GM18507 (cell line): ENCODE measurements around the gene CFL2.
"Not testable (repeated sequence)": the region's sequence is repeated elsewhere in the genome, so short reads cannot be mapped to it uniquely, and the experiment has no call there.

Experiments
- DNase-seq: peaks from one replicate; pipeline ENCODE4 v3.0.0; 2011; ENCODE audit warnings: low read depth; ENCODE audit not compliant: insufficient read length; ENCODE audit errors: extremely low spot score
- FAIRE-seq: peaks from 2 replicates; lab custom pipeline; 2011; peaks lifted over from hg19 to GRCh38; lab: Jason Lieb, UNC

The CFL2 gene

GRCh38 chr14:34713122-34713680, 1.2 kb downstream of the CFL2 start:
- FAIRE-seq (no peak), DNase-seq (no peak)

GRCh38 chr14:34711796-34712712, 2.3 kb downstream of the CFL2 start:
- FAIRE-seq (no peak), DNase-seq (no peak)

- DNase-seq = no peak
- FAIRE-seq = peak; percentile 80
Measured at GRCh38 chr14:34711169-34711568, 3.2 kb downstream of the CFL2 start.

GRCh38 chr14:34710744-34711143, 3.6 kb downstream of the CFL2 start:
- DNase-seq (no peak), FAIRE-seq (no peak)

GRCh38 chr14:34710006-34710405, 4.4 kb downstream of the CFL2 start:
- FAIRE-seq (no peak), DNase-seq (no peak)

- FAIRE-seq (no peak), DNase-seq (no peak)
Measured at GRCh38 chr14:34707722-34708121, 6.7 kb downstream of the CFL2 start.

GRCh38 chr14:34701808-34702207, 12.6 kb downstream of the CFL2 start:
- DNase-seq (no peak), FAIRE-seq (no peak)

- FAIRE-seq (no peak), DNase-seq (no peak)
Measured at GRCh38 chr14:34700622-34701130, 13.7 kb downstream of the CFL2 start.

GRCh38 chr14:34699873-34700621, 14.3 kb downstream of the CFL2 start:
- DNase-seq (no peak), FAIRE-seq (no peak)

- FAIRE-seq = not testable (repeated sequence)
Measured at GRCh38 chr14:34694216-34694615, 20.2 kb downstream of the CFL2 start.

GRCh38 chr14:34693228-34693939, 21.0 kb downstream of the CFL2 start:
- DNase-seq (no peak), FAIRE-seq (no peak)

More at GRCh38 chr14:34694216-34694615, 20.2 kb downstream of the CFL2 start:
- not testable (repeated sequence) for DNase-seq

- no peak for DNase-seq
- FAIRE-seq = no peak
Measured at GRCh38 chr14:34692898-34693227, 21.5 kb downstream of the CFL2 start.

- FAIRE-seq = no peak
- no peak for DNase-seq
Measured at GRCh38 chr14:34692348-34692747, 22.0 kb downstream of the CFL2 start.

GRCh38 chr14:34691206-34691605, 23.2 kb downstream of the CFL2 start:
- FAIRE-seq (no peak), DNase-seq (no peak)

GRCh38 chr14:34688470-34689206, 25.8 kb downstream of the CFL2 start:
- FAIRE-seq = no peak

GRCh38 chr14:34685819-34686428, 28.5 kb downstream of the CFL2 start:
- no peak for DNase-seq
- FAIRE-seq = no peak

More at GRCh38 chr14:34688470-34689206, 25.8 kb downstream of the CFL2 start:
- no peak for DNase-seq

- no peak for DNase-seq
- no peak for FAIRE-seq
Measured at GRCh38 chr14:34684578-34684977, 29.8 kb downstream of the CFL2 start.

- no peak for FAIRE-seq
- DNase-seq = no peak
Measured at GRCh38 chr14:34682787-34683321, 31.5 kb downstream of the CFL2 start.
